ENCODE measurements around the gene APOC3.
"Not testable (repeated sequence)": the region's sequence is repeated elsewhere in the genome, so short reads cannot be mapped to it uniquely, and the experiment has no call there.

APOC3 gene

GRCh38 chr11:116829525-116830183 is at the start of gene APOC3:
Gene APOC3, plus strand, starts transcription at chr11:116829907. Its CDS starts 676 bp downstream, at chr11:116830583.
- no peak for DNase-seq

GRCh38 chr11:116782728-116783127 is 47.0 kb upstream of the APOC3 start:
- DNase-seq: no peak

DNA sequence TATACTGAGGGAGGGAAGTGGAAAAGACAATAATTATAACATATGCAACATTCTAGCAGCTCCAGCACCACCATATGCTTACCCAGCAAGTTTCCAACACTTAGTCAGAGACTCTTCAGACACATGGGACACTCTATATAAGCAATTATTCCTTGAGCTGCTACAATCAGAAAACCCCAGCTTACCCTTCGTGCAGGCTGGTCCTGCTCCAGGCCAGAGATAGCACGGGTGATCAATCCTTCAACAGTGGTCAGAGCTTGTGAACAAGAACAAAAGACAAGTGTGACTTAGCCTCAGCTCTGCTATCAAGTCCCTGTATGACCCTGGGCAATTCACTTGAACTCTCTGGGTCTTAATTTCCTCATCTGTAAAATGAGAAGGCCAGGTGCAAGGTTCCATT is 43.4 kb upstream of the APOC3 start:
- no peak for DNase-seq

DNA sequence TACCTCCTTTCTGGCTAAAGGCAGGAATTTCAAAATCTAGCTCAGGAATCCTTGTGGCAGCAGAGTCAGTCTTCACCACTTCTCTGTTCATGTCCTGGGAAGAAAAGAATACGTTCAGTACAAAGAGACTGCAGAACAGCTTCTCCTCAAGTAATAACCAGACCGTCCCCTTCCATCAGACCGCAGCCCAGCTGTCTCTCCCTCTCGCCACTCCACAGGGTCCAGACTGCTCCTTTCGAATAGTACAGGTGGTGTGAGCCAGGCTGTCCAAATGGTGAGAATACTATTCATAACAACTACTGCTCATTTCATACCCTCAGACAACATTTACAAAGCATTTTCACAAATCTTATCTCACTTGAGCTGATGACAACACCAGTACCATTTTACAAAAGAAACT is 42.7 kb upstream of the APOC3 start:
- DNase-seq: no peak

DNA sequence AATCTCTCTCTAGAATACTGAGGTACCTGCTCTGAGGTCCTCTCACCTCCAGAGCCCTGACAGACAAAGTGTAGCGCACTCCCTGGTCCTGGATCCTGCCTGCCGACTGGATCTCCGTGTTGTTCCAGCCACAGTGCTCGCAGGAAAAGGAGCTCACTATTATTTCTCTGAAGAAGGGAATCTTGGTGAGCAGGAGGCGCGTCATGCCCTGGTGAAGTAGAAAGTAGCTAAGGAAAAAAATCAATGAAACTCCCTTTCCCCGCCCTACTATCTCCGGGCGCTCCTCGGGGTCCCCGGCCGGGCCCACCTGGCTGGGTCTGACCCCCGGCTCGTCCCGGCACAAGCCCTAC is 42.3 kb upstream of the APOC3 start:
- no peak for DNase-seq

DNA sequence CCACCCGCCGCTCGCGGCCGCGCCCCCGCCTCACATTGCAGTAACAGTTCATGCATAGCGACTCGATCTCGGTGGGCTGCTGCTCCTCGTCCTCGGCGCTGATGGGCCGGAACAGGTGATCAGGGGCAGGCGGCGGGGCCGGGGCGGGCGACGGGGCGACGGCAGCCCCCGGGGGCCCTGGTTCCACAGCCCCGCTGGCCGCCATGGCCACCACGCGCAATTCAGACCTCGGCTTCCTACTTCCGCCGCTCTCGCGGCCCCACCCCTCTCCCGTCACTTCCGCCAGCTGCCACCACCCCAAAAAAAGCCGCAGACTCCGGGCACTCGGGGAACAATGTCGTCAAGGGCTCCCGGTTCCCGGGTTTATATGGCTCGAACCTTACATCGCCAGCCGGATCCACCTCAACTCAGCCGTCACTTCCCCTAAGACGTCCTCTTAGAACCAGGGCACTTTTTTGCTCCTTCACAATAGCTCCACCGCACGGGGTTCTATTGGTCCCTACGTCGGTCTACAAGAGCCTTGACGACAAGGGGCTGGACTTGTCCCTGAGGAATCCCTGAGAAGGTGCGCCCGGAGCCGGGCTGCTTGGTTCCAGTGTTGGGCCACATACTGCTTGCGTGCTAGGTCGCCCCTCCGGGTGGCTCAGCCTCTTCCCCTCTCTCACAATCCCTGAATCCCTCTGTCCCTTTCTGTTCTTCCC is 41.8 kb upstream of the APOC3 start, which contains the start of gene ZPR1:
Gene ZPR1 (minus strand): TSS at position 238 of the 701 bp plus-strand sequence. CDS start 33 bp downstream, at position 205.
- no peak for DNase-seq

- DNase-seq: no peak
These were observed 41.2 kb upstream of the APOC3 start for GRCh38 chr11:116788534-116788933.

- no peak for DNase-seq
These were observed 40.7 kb upstream of the APOC3 start for GRCh38 chr11:116788975-116789374.

GRCh38 chr11:116790167-116791001 is 39.3 kb upstream of the APOC3 start:
- DNase-seq: no peak

GRCh38 chr11:116791002-116791812 is 38.5 kb upstream of the APOC3 start:
- no peak for DNase-seq

DNA sequence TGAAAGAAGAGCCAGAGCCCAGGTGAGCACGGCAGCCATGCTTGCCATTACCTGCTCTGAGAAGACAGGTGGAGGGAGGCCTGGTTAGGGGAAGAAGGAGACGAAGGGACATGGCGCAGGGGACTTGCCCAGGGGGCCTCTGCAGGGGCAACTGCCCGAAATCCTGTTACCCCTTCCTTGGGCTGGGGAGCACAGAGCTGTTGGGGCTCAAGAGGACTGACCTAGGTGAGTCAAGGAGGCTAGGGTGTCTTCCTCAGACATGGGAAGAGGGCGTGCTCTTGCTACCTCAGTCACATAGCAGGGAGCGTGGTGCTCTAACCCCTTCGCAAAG is 37.9 kb upstream of the APOC3 start, which contains the start of gene APOA5:
Gene APOA5 (minus strand): TSS at position 67 of the 331 bp plus-strand sequence. CDS start 19 bp downstream, at position 48.
- no peak for DNase-seq

GRCh38 chr11:116792144-116792868 is 37.4 kb upstream of the APOC3 start:
- no peak for DNase-seq

DNA sequence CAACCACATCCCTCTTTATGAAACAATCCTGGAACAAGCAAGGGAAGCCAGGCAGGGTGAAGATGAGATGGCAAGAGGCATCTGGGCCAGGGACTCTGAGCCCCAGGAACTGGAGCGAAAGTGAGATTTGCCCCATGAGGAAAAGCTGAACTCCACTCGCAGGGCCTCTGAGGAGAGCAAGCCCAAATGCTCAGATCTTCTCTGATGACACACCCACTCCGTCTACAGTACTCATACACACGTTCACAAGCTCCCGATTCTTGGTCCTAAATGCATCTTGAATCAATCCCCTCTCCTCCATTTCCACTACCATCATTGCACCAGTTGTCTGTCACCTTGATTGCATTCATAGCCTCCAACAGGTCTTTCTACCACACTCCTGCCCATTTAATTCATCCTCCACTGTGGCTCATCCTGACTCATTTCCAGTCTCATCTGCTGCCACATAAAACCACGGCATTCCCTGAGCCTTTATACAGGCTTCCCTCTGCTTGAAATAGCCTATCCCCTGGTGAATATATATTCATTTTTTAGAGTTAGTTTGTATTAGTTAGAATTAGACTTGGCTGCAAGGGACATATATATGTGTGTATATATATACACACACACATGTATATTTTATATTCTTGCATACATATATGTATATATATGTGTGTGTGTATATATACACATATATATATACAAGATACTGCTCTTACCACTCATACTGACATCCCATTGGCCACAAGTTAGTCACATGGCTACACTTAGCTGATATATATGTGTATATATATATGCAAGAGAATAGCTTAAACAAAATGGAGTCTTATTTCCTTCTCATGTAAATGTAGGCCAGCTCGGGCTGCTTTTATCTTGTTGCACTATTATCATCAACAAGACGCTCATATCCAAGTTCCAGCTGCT is 36.6 kb upstream of the APOC3 start:
- DNase-seq: no peak

DNA sequence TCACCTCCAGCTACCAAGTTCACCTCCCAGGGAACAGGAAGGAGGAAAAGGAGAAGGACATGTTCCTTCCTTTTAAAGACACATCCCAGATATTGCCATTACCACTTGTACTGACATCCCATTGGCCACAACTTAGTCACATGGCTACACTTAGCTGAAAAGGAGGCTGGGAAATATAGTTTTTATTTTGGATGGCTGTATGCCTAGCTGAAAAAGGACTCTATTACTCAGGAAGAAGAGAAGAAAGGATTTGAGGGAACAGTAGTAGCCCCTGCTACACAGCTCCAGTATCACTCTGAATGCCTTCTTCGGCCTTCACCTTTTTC is 36.0 kb upstream of the APOC3 start:
- no peak for DNase-seq

- DNase-seq: no peak
These were observed 34.9 kb upstream of the APOC3 start for GRCh38 chr11:116794851-116795250.

- DNase-seq: no peak
These were observed 33.2 kb upstream of the APOC3 start for GRCh38 chr11:116796548-116796947.

DNA sequence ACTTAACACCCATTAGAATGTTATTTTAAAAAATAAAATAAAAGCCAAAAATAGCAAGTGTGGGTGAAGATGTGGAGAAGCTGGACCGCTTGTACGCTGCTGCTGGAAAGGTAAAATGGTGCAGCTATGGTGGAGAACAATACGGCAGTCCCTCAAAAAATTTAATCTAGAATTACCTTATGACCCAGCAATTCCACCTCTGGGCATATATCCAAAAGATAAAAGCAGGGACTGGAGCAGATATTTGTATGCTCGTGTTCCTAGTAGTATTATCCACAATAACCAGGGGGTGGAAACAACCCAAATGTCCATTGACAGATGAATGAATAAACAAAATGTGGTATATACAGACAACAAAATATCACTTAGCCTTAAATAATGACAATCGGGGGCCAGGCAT is 31.9 kb upstream of the APOC3 start:
- DNase-seq: no peak

- DNase-seq: no peak
These were observed 31.3 kb upstream of the APOC3 start for GRCh38 chr11:116798368-116798767.

DNA sequence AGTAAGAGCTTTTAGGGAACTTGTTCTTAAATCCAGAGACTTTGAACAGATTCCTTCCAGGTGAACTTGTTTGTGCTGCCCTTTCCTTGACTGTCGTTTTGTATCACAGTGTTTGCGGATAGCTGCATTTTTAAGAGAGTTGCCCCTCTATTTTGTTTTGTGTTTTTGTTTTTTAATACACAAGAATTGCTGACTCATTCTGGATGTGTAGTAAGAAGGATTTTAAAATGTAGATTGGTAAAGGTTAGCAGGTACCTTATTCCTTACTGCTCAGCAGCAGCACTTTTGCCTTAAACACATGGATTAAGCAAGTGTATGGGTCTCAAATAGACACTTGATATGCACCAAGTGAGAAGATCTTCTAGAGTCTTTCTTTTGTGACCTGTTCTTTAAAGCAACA is 29.1 kb upstream of the APOC3 start:
- no peak for DNase-seq

DNA sequence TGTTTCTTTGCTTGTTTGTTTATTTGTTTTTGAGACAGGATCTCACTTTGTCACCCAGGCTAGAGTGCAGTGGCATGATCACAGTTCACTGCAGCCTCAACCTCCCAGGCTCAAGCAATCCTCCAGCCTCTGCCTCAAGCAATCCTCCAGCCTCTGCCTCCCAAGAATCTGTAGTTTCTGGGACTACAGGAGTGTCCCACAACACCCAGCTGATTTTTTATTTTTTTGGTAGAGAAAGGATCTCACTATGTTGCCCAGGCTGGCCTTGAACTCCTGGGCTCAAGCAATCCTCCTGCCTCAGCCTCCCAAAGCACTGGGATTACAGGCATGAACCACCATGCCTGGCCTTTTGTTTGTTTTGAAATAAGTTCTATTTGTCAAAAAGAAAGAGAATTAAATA is 28.0 kb upstream of the APOC3 start:
- not testable (repeated sequence) for DNase-seq

DNA sequence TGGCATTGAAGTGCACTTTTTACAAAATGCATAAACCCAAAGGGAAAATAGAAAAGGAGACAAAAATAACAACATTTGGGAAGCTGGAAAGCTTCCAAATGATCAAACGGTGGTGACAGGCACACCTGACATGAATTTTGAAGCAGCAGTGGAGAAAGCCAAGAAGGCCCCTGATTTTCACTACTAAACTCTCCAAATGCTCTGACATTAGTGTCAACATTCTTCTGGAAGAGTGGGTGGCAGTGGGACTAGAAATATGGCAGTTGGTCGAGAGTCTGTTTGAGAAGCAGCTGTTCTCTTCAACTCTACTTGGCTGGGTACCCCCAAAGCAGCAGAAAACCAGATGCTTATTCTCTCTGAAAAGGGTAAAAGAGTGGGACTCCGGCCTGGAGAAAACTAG is 25.7 kb upstream of the APOC3 start:
- DNase-seq: no peak
